ENCODE data around the gene NCKAP5L.

- TF ChIP-seq SUZ12 (IDR thresholded peaks at IDR 0.05; ENCODE audit: extremely low read depth, insufficient read depth, insufficient read length) (no peak), ZNF274 (IDR thresholded peaks at IDR 0.05; ENCODE audit: low read depth, low read length) (no peak), YY1 (IDR thresholded peaks at IDR 0.05; ENCODE audit: insufficient read depth, insufficient read length) (no peak)
Measured at GRCh38 chr12:49808686-49809380, 19.4 kb downstream of the NCKAP5L start.
